Upper lobe of left lung (tissue), 6 donors: ENCODE data around the gene NRDE2. TPM values are rescaled to one million over a fixed set of nuclear protein-coding genes. Genes with fewer than 3 reads are reported as not detected.

Experiments
- ATAC-seq, 2 donors: fragments of 200-7000 bp; cut with Tn5 transposase; one replicate each; pipeline ENCODE4 v1.9.1; 2022; ENCODE audit warnings: mild to moderate bottlenecking in 2 of 2, moderate library complexity in 2 of 2; ENCODE audit not compliant: low FRiP score in 2 of 2
- DNase-seq, 2 donors: peaks; one replicate each; pipeline ENCODE4 v3.0.0-alpha.2; 2019 to 2020
- H3K27ac ChIP-seq, 4 donors: fragments of 200-600 bp; sonication (generic); one replicate each; pipeline ENCODE4 v1.5.1; 2016 to 2019
- H3K27me3 ChIP-seq, 4 donors: fragments of 200-600 bp; sonication (generic); one replicate each; pipeline ENCODE4 v1.5.1; 2017 to 2019
- H3K36me3 ChIP-seq, 4 donors: fragments of 200-600 bp; sonication (generic); one replicate each; pipeline ENCODE4 v1.5.1; 2016 to 2019
- H3K4me1 ChIP-seq, 4 donors: fragments of 200-600 bp; sonication (generic); one replicate each; pipeline ENCODE4 v1.5.1; 2018 to 2019
- H3K4me3 ChIP-seq, 4 donors: fragments of 200-600 bp; sonication (generic); one replicate each; pipeline ENCODE4 v1.5.1; 2017 to 2019; ENCODE audit warnings: mild to moderate bottlenecking in 2 of 4, moderate library complexity in 1 of 4
- H3K9me3 ChIP-seq, 4 donors: fragments of 200-600 bp; sonication (generic); one replicate each; pipeline ENCODE4 v1.5.1; 2018 to 2019
- CTCF ChIP-seq, 6 experiments: fragments of 450-650 bp in 4 of 6; fragments of 200-600 bp in 2 of 6; sonication (generic) in 2 of 6; IDR thresholded peaks; one replicate each; pipeline ENCODE4 v1.5.1; 2016 to 2019; ENCODE audit warnings: antibody characterized with exemption in 6 of 6
- EP300 ChIP-seq, 4 donors: sonication (generic); formaldehyde crosslinking; IDR thresholded peaks; one replicate each; pipeline ENCODE4 v1.5.1; 2017; ENCODE audit warnings: antibody characterized with exemption in 4 of 4, control low read depth in 2 of 4
- POLR2A ChIP-seq, 4 donors: fragments of 450-650 bp; IDR thresholded peaks; one replicate each; pipeline ENCODE4 v1.5.1; 2016 to 2017; ENCODE audit warnings: antibody characterized with exemption in 4 of 4, mild to moderate bottlenecking in 2 of 4
- POLR2AphosphoS5 ChIP-seq, 2 donors: sonication (generic); formaldehyde crosslinking; IDR thresholded peaks; one replicate each; pipeline ENCODE4 v1.5.1; 2017; ENCODE audit warnings: antibody characterized with exemption in 2 of 2
- WGBS, 2 donors: methylation state at CpG; one replicate each; pipeline ENCODE4 v1.1.5; 2017 to 2018; 5-methylcytosine and 5-hydroxymethylcytosine counted together
- total RNA-seq, 6 donors: library from RNA; depleted of rRNA in 4 of 6; stranded (reverse); fragments of >200 nt in 4 of 6; gene quantifications; one replicate each; pipeline versions ENCODE4 v1.1.0 to v1.2.1, GENCODE V29; 2016 to 2021
- donor health status: DM: no; HTN: no; CAD: no; lungs with moderate emphysema.
- donor health status: DM: no; HTN: yes; CAD: no; lungs with severe emphysema.

Gene NRDE2
- total RNA-seq, 6 donors from 2014 or later: 12.0 to 51.3 (median 20.3) TPM

- Histone ChIP-seq H3K27me3 (no peaks in the 10 kb centered on the region), H3K36me3 (no peaks in the 10 kb centered on the region), H3K4me3 (no peak overlapping the region), H3K27ac (no peak overlapping the region), H3K9me3 (no peaks in the 10 kb centered on the region), H3K4me1 (no peaks in the 10 kb centered on the region)
- TF ChIP-seq CTCF (IDR thresholded peaks at IDR 0.05) (no peak), POLR2AphosphoS5 (IDR thresholded peaks at IDR 0.05) (no peak), POLR2A (IDR thresholded peaks at IDR 0.05) (no peak)
- DNase-seq: no peak
- 80 to 85% methylated on average over 8 of the region's 8 CpGs for WGBS, 2 donors
- no peak for ATAC-seq
Measured at GRCh38 chr14:90355540-90356518, 24.1 kb upstream of the NRDE2 start.

- H3K27ac ChIP-seq: no peak overlapping the region
- no peaks in the 10 kb centered on the region for H3K4me1 ChIP-seq
- no peaks in the 10 kb centered on the region for H3K36me3 ChIP-seq
- H3K9me3 ChIP-seq: no peaks in the 10 kb centered on the region
- H3K4me3 ChIP-seq: no peak overlapping the region
- TF ChIP-seq EP300 (IDR thresholded peaks at IDR 0.05) (no peak), POLR2A (IDR thresholded peaks at IDR 0.05) (no peak), CTCF (IDR thresholded peaks at IDR 0.05) (no peak), POLR2AphosphoS5 (IDR thresholded peaks at IDR 0.05) (no peak)
- DNase-seq: no peak
- no peak for ATAC-seq
- 75 to 85% methylated on average over 9 to 16 of the region's 16 CpGs for WGBS, 2 donors
- no peaks in the 10 kb centered on the region for H3K27me3 ChIP-seq
Measured at GRCh38 chr14:90354551-90355298, 23.0 kb upstream of the NRDE2 start.

- Histone ChIP-seq H3K4me1 (no peaks in the 10 kb centered on the region), H3K9me3 (no peaks in the 10 kb centered on the region), H3K4me3 (no peak overlapping the region), H3K36me3 (no peaks in the 10 kb centered on the region), H3K27ac (no peak overlapping the region), H3K27me3 (no peaks in the 10 kb centered on the region)
- TF ChIP-seq POLR2A (IDR thresholded peaks at IDR 0.05): no peak
- no peak for TF ChIP-seq POLR2AphosphoS5 (IDR thresholded peaks at IDR 0.05)
- no peak for TF ChIP-seq CTCF (IDR thresholded peaks at IDR 0.05)
- TF ChIP-seq EP300 (IDR thresholded peaks at IDR 0.05): no peak
- no peak for DNase-seq
- no peak for ATAC-seq
- WGBS, 2 donors: 32 to 45% methylated on average over 4 of the region's 4 CpGs
Measured at GRCh38 chr14:90349739-90350138, 18.0 kb upstream of the NRDE2 start.

- TF ChIP-seq POLR2AphosphoS5 (IDR thresholded peaks at IDR 0.05): no peak
- TF ChIP-seq CTCF (IDR thresholded peaks at IDR 0.05): no peak
- 87 to 96% methylated on average over 2 of the region's 2 CpGs for WGBS, 2 donors
- H3K27ac ChIP-seq: no peak overlapping the region
- no peaks in the 10 kb centered on the region for H3K27me3 ChIP-seq
- no peaks in the 10 kb centered on the region for H3K9me3 ChIP-seq
- H3K4me1 ChIP-seq: no peaks in the 10 kb centered on the region
- DNase-seq (no peak), ATAC-seq (no peak)
- H3K4me3 ChIP-seq: no peak overlapping the region
- no peaks in the 10 kb centered on the region for H3K36me3 ChIP-seq
Measured at GRCh38 chr14:90348270-90348669, 16.5 kb upstream of the NRDE2 start.
